SK-N-SH (cell line): ENCODE measurements around the gene TUBA4A. TPM values are rescaled to one million over a fixed set of nuclear protein-coding genes. Genes with fewer than 3 reads are reported as not detected.

Experiments used
- CTCF ChIA-PET: fragments of 300-600, 350-600 bp; formaldehyde crosslinking; extraction: SDS; loops from one replicate; lab custom pipeline; 2021; lab: Yijun Ruan, JAX
- POLR2A ChIA-PET: fragments of 350-600 bp; sonication (Branson Sonifier 250); formaldehyde crosslinking; extraction: SDS; loops from one replicate; lab custom pipeline; 2020; ENCODE audit warnings: antibody characterized with exemption, inconsistent platforms; lab: Yijun Ruan, JAX
- DNase-seq: peaks from one replicate; pipeline ENCODE4 v3.0.0; 2012
- H2AFZ ChIP-seq: fragments of 200-600 bp; sonication (generic); 2 replicates; pipeline ENCODE4 v1.8.1; 2016; ENCODE audit warnings: antibody characterized with exemption, mild to moderate bottlenecking, low read depth
- H3F3A ChIP-seq: fragments of 200-600 bp; sonication (generic); replicated peaks from 2 replicates; pipeline ENCODE3; 2016; ENCODE audit warnings: antibody characterized with exemption, mild to moderate bottlenecking; ENCODE audit not compliant: insufficient read depth
- H3K27ac ChIP-seq, 2 experiments: fragments of 200-500 bp in 1 of 2; fragments of 200-600 bp in 1 of 2; sonication (Bioruptor generic) in 1 of 2; sonication (generic), shearing (Covaris generic) in 1 of 2; 2 replicates each; pipeline versions ENCODE4 v1.5.1 to v1.6.1; 2014 to 2016; ENCODE audit warnings: low read depth in 2 of 2, inconsistent platforms in 1 of 2, low read length in 1 of 2, mild to moderate bottlenecking in 1 of 2, mixed read lengths in 1 of 2
- H3K27me3 ChIP-seq: fragments of 200-600 bp; sonication (generic), shearing (Covaris generic); 2 replicates; pipeline ENCODE4 v1.6.1; 2016; ENCODE audit warnings: mixed run types; ENCODE audit not compliant: insufficient read depth
- H3K36me3 ChIP-seq, 2 experiments: fragments of 200-500 bp in 1 of 2; fragments of 200-600 bp in 1 of 2; sonication (Bioruptor generic) in 1 of 2; sonication (generic) in 1 of 2; replicated peaks in 1 of 2; 2 replicates each; pipeline versions ENCODE3 to v1.5.1; 2014 to 2016; ENCODE audit warnings: low read length in 1 of 2, mild to moderate bottlenecking in 1 of 2; ENCODE audit not compliant: insufficient read depth in 2 of 2, control insufficient read depth in 1 of 2
- H3K4me1 ChIP-seq, 2 experiments: fragments of 200-500 bp in 1 of 2; fragments of 200-600 bp in 1 of 2; sonication (Bioruptor generic) in 1 of 2; sonication (generic), shearing (Covaris generic) in 1 of 2; 2 replicates each; pipeline versions ENCODE4 v1.5.1 to v1.6.1; 2014 to 2016; ENCODE audit warnings: low read depth in 1 of 2, low read length in 1 of 2, mixed run types in 1 of 2; ENCODE audit not compliant: insufficient read depth in 2 of 2, control insufficient read depth in 1 of 2
- H3K4me2 ChIP-seq: fragments of 200-600 bp; sonication (generic), shearing (Covaris generic); 2 replicates; pipeline ENCODE4 v1.6.1; 2017; ENCODE audit warnings: mixed run types
- H3K4me3 ChIP-seq, 2 experiments: fragments of 200-500 bp in 1 of 2; fragments of 200-600 bp in 1 of 2; sonication (Bioruptor generic) in 1 of 2; sonication (generic), shearing (Covaris generic) in 1 of 2; 2 replicates each; pipeline versions ENCODE4 v1.5.1 to v1.8.1; 2014 to 2016; ENCODE audit warnings: low read depth in 2 of 2, inconsistent platforms in 1 of 2, low read length in 1 of 2, mild to moderate bottlenecking in 1 of 2, mixed read lengths in 1 of 2, moderate library complexity in 1 of 2
- H3K79me2 ChIP-seq: fragments of 200-600 bp; sonication (generic); 2 replicates; pipeline ENCODE4 v1.8.1; 2017; ENCODE audit warnings: mild to moderate bottlenecking; ENCODE audit not compliant: insufficient read depth
- H3K9ac ChIP-seq: fragments of 200-600 bp; sonication (generic); 2 replicates; pipeline ENCODE4 v1.6.1; 2017; ENCODE audit warnings: mixed run types
- H3K9me2 ChIP-seq: fragments of 200-600 bp; sonication (generic); 2 replicates; pipeline ENCODE4 v1.6.1; 2017; ENCODE audit warnings: mixed run types
- H3K9me3 ChIP-seq: fragments of 200-600 bp; sonication (generic); 2 replicates; pipeline ENCODE4 v1.6.1; 2017; ENCODE audit warnings: mixed run types, mild to moderate bottlenecking, moderate library complexity
- H4K20me1 ChIP-seq: fragments of 200-600 bp; sonication (generic); 2 replicates; pipeline ENCODE4 v1.6.1; 2017; ENCODE audit warnings: mild to moderate bottlenecking, mixed run types; ENCODE audit not compliant: insufficient read depth
- CHD2 ChIP-seq: fragments of 150-350 bp; IDR thresholded peaks from 2 replicates; pipeline ENCODE4 v1.6.1; 2018; ENCODE audit warnings: low read length; ENCODE audit not compliant: partially characterized antibody
- EP300 ChIP-seq, 2 experiments: IDR thresholded peaks; 2 replicates each; pipeline versions ENCODE4 v1.4.0 to v1.6.1; 2012; ENCODE audit warnings: borderline replicate concordance in 1 of 2, low read depth in 1 of 2, low read length in 1 of 2
- EZH2phosphoT487 ChIP-seq: fragments of 200-600 bp; sonication (generic); IDR thresholded peaks from 2 replicates; pipeline ENCODE4 v1.6.1; 2017; ENCODE audit warnings: low read depth, mixed run types, mild to moderate bottlenecking, antibody characterized with exemption, moderate library complexity, borderline replicate concordance
- FOXM1 ChIP-seq: IDR thresholded peaks from 2 replicates; pipeline ENCODE4 v1.4.0; 2012; ENCODE audit warnings: low read depth, mild to moderate bottlenecking
- MAX ChIP-seq: IDR thresholded peaks from 2 replicates; pipeline ENCODE4 v1.4.0; 2012; ENCODE audit warnings: low read depth
- MEF2A ChIP-seq: IDR thresholded peaks from 2 replicates; pipeline ENCODE4 v1.4.0; 2012; ENCODE audit warnings: low read depth, borderline replicate concordance
- MXI1 ChIP-seq: IDR thresholded peaks from 2 replicates; pipeline ENCODE4 v1.6.1; 2012; ENCODE audit warnings: mild to moderate bottlenecking, low read depth, low read length, improper control_type of control experiment
- NFIC ChIP-seq: IDR thresholded peaks from 2 replicates; pipeline ENCODE4 v1.4.0; 2012; ENCODE audit warnings: borderline replicate concordance
- PBX3 ChIP-seq: IDR thresholded peaks from 2 replicates; pipeline ENCODE4; 2012
- RAD21 ChIP-seq: IDR thresholded peaks from 2 replicates; pipeline ENCODE4 v1.6.1; 2012; ENCODE audit warnings: mild to moderate bottlenecking, low read length
- RCOR1 ChIP-seq: fragments of 150-350 bp; IDR thresholded peaks from 2 replicates; pipeline ENCODE4 v1.6.1; 2017; ENCODE audit warnings: antibody characterized with exemption, low read length
- RXRA ChIP-seq: IDR thresholded peaks from 2 replicates; pipeline ENCODE4 v1.4.0; 2012; ENCODE audit warnings: low read depth, mild to moderate bottlenecking, borderline replicate concordance
- SMC3 ChIP-seq: IDR thresholded peaks from 2 replicates; pipeline ENCODE4 v1.6.1; 2012; ENCODE audit warnings: low read depth, low read length, improper control_type of control experiment
- TAF1 ChIP-seq: IDR thresholded peaks from 2 replicates; pipeline ENCODE4 v1.6.1; 2012; ENCODE audit warnings: low read depth, mild to moderate bottlenecking, low read length, moderate library complexity, borderline replicate concordance
- WGBS: methylation state at CpG from one replicate; pipeline ENCODE4 v1.1.6; 2017; ENCODE audit warnings: low lambda C conversion rate; 5-methylcytosine and 5-hydroxymethylcytosine counted together
- polyA plus RNA-seq, 3 experiments: library from polyadenylated mRNA; depleted of rRNA; stranded (reverse); fragments of >200 nt; gene quantifications; 2 replicates each; pipeline ENCODE4 v1.2.3, GENCODE V29; 2012
- TF ChIP-seq, protein P1 (sequence below): fragments of 200-600 bp; sonication (generic); IDR thresholded peaks from 2 replicates; pipeline ENCODE4 v1.6.1; 2017; ENCODE audit warnings: antibody characterized with exemption, mild to moderate bottlenecking, moderate library complexity
- TF ChIP-seq, protein P2 (sequence below): fragments of 150-350 bp; IDR thresholded peaks from 2 replicates; pipeline ENCODE4 v1.6.1; 2016; ENCODE audit warnings: mild to moderate bottlenecking, low read depth, low read length
- TF ChIP-seq, protein P3 (sequence below): fragments of 150-350 bp; IDR thresholded peaks from 2 replicates; pipeline ENCODE4 v1.6.1; 2017; ENCODE audit warnings: antibody characterized with exemption, low read length, low read depth, borderline replicate concordance

The TUBA4A gene
- polyA plus RNA-seq, 1 of the 3 experiments (the other 2 are of a cell fraction) = 6.2 TPM

GRCh38 chr2:219205981-219206327 is 47.8 kb downstream of the TUBA4A start:
- H3K4me2 ChIP-seq = peak overlapping the region; percentile 86
- no peaks in the 10 kb centered on the region for H3K79me2 ChIP-seq
- peak overlapping the region; percentile 67 to 93; a peak in 3 of 4 replicates for H3K27ac ChIP-seq
- H4K20me1 ChIP-seq = no peaks in the 10 kb centered on the region
- ChIA-PET CTCF (interaction anchor here (0.6 to 4.0 kb wide), 6 partner anchors 12 to 183 kb away, joined by 3 to 26 read pairs (median 7); partner anchors contain the start of genes ABCB6, CNPPD1 and SLC23A3), POLR2A (interaction anchor here (0.6 to 4.6 kb wide), 7 partner anchors 11 to 423 kb away, joined by 3 to 52 read pairs (median 4); partner anchors contain the start of genes ABCB6 and CNPPD1)
- H3F3A ChIP-seq = peaks cover 15% of the 10 kb centered on the region
- H3K9me3 ChIP-seq = no peaks in the 10 kb centered on the region
- H3K9me2 ChIP-seq = no peaks in the 10 kb centered on the region
- peak overlapping the region; percentile 59 for H2AFZ ChIP-seq
- peaks cover 9 to 26% of the 10 kb centered on the region in 2 experiments for H3K36me3 ChIP-seq
- 18% methylated on average over 7 of the region's 7 CpGs for WGBS
- no peaks in the 10 kb centered on the region for H3K27me3 ChIP-seq
- peak overlapping the region; percentile 50; the same call in 1 of the 2 replicates for H3K9ac ChIP-seq
- DNase-seq = no peak
- H3K4me3 ChIP-seq = peak overlapping the region; percentile 69
- H3K4me1 ChIP-seq = peaks cover 13 to 20% of the 10 kb centered on the region in 2 experiments; a peak in 3 of 4 replicates
- TF ChIP-seq PBX3 (no peak), NFIC (no peak), TAF1 (no peak), EZH2phosphoT487 (no peak), MEF2A (no peak), RAD21 (no peak), MAX (no peak), SMC3 (no peak), FOXM1 (no peak), CHD2 (no peak), MXI1 (no peak), RCOR1 (no peak), RXRA (no peak), EP300 (IDR thresholded peaks at IDR 0.05; ENCODE audit: borderline replicate concordance in 1 of 2, low read depth in 1 of 2, low read length in 1 of 2) (no peak)
- TF ChIP-seq, protein P1, sequence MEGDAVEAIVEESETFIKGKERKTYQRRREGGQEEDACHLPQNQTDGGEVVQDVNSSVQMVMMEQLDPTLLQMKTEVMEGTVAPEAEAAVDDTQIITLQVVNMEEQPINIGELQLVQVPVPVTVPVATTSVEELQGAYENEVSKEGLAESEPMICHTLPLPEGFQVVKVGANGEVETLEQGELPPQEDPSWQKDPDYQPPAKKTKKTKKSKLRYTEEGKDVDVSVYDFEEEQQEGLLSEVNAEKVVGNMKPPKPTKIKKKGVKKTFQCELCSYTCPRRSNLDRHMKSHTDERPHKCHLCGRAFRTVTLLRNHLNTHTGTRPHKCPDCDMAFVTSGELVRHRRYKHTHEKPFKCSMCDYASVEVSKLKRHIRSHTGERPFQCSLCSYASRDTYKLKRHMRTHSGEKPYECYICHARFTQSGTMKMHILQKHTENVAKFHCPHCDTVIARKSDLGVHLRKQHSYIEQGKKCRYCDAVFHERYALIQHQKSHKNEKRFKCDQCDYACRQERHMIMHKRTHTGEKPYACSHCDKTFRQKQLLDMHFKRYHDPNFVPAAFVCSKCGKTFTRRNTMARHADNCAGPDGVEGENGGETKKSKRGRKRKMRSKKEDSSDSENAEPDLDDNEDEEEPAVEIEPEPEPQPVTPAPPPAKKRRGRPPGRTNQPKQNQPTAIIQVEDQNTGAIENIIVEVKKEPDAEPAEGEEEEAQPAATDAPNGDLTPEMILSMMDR = no peak
- TF ChIP-seq, protein P2, sequence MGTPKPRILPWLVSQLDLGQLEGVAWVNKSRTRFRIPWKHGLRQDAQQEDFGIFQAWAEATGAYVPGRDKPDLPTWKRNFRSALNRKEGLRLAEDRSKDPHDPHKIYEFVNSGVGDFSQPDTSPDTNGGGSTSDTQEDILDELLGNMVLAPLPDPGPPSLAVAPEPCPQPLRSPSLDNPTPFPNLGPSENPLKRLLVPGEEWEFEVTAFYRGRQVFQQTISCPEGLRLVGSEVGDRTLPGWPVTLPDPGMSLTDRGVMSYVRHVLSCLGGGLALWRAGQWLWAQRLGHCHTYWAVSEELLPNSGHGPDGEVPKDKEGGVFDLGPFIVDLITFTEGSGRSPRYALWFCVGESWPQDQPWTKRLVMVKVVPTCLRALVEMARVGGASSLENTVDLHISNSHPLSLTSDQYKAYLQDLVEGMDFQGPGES = no peak
- TF ChIP-seq, protein P3, sequence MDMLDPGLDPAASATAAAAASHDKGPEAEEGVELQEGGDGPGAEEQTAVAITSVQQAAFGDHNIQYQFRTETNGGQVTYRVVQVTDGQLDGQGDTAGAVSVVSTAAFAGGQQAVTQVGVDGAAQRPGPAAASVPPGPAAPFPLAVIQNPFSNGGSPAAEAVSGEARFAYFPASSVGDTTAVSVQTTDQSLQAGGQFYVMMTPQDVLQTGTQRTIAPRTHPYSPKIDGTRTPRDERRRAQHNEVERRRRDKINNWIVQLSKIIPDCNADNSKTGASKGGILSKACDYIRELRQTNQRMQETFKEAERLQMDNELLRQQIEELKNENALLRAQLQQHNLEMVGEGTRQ = no peak
